HG02571 (cell line): ENCODE results near the gene CYP2A6.
"Not testable (repeated sequence)": the region's sequence is repeated elsewhere in the genome, so short reads cannot be mapped to it uniquely, and the experiment has no call there.

Experiments
- ATAC-seq: cut with Tn5 transposase; IDR thresholded peaks from one replicate; pipeline ENCODE4 v1.9.1; 2021; ENCODE audit warnings: mild to moderate bottlenecking, moderate library complexity; ENCODE audit not compliant: unreplicated experiment

The CYP2A6 gene

DNA sequence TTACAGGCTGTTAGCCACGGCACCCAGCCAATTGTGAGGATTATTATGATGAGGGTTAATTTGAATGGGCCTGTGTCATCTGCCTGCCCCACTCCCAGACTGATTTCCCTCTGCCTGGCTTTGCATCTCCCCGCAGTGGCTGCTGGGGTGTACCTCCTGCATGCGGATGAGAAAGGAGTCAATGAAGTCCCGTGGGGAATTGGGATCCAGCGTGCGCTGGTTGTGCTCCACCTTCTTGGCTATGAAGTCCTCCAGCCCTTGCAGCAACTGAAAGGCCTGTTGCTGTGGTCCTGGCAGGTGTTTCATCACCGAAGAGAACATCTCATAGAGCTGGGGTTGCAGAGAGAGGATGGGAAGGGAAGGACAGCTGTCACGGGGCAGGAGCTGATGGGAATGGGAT is 3.5 kb downstream of the CYP2A6 start:
- ATAC-seq = not testable (repeated sequence)

DNA sequence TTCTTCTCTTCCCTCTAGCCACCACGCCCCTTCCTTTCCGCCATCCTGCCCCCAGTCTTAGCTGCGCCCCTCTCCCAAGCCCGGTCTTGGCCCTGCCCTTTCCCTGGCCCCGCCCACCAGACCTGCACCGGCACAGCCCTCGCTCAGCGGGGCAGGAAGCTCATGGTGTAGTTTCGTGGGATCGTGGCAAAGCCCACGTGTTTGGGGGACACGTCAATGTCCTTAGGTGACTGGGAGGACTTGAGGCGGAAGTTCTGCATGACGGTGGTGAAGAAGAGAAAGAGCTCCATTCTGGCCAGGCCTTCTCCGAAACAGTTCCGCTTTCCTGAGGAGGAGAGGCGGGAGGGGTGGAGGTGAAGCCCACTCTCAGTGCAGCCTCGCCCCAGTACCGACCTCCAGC is 6.6 kb downstream of the CYP2A6 start:
- ATAC-seq = not testable (repeated sequence)

DNA sequence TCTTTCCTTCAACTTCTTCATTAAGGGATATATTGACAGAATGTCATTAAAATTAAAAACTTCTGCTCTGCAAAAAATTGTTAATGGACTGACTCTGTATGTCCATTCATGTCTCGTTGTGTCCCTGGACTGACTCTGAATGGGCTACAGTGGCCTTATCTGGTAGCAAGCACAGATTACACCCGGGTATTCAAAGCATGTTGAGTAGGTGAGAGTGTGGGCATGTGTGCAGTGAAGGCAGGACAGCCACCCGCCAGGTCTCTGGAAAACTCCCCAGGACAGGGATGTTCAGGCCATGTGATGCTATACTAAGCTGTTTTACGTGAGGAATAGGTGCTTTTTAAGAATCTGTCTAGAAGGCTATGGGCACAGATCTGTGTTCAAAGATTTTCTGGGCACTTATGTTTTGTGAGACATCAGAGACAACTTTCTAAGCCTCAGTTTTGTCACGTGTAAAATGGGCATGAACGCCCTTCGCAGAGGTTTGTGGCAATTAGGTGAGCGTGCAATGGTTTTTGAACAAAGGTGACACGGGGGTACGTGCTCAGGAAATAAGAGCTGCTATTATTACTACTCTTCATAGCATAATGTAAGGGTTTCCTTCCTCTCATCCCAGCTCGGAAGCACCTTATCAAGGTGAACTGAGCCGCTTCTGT is 7.1 kb downstream of the CYP2A6 start:
- ATAC-seq = not testable (repeated sequence)

DNA sequence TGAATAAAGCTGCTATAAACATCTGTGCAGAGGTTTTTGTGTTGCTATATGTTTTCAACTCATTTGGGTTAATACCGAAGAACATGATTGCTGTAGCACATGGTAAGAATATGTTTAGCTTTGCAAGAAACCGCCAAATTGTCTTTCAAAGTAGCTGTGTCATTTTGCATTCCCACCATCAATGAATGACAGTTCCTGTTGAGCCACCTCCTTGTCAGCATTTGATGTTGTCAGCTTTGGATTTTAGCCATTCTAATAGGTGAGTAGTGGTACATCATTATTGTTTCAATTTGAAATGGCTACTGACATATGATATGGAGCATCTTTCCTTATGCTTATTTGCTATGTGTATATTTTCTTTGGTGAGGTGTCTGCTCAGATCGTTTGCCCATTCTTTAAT is 8.2 kb downstream of the CYP2A6 start:
- ATAC-seq = not testable (repeated sequence)

DNA sequence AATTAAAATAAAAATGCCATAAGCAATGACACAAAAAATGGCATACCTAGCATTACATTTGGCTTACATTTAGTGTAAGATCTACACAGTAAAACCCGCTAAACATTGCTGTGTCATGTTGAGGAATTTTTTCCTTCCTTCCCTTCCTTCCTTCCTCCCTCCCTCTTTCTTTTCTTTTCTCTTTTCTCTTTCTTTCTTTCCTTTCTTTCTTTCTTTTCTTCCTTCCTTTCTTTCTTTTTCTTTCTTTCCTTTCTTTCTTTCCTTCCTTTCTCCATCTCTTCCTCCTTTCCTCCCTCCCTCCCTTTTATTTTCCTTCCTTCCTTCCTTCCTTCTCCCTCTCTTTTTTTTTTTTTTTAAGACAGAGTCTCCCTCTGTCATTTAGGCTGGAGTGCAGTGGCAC is 11.8 kb downstream of the CYP2A6 start:
- not testable (repeated sequence) for ATAC-seq

DNA sequence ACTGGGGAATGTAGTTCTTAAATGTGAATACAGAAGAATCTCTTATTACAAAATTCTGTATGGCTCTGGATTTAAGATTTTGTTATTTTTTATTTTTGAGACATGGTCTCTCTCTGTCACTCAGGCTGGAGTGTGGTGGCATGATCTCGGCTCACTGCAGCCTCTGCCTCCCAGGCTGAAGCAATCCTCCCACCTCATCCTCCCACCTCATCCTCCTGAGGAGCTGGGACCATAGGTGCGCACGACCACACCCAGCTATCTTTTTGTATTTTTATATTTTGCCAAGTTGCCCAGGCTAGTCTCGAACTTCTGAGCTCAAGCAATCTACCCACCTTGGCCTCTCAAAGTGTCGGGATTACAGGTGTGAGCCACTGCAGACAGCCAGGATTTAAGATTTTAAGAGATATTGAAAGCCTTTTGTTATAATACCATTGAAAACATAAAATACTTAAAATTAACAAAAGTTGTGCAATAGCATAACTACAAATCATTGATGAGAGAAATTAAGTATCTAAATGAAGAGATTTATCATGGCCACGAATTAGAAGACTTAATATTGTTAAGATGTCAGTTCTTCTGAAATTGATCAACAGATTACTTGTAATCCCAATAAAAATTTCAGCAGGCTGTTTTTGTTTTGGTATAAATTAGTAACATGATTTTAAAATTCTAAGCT is 13.4 kb downstream of the CYP2A6 start:
- no peak for ATAC-seq

DNA sequence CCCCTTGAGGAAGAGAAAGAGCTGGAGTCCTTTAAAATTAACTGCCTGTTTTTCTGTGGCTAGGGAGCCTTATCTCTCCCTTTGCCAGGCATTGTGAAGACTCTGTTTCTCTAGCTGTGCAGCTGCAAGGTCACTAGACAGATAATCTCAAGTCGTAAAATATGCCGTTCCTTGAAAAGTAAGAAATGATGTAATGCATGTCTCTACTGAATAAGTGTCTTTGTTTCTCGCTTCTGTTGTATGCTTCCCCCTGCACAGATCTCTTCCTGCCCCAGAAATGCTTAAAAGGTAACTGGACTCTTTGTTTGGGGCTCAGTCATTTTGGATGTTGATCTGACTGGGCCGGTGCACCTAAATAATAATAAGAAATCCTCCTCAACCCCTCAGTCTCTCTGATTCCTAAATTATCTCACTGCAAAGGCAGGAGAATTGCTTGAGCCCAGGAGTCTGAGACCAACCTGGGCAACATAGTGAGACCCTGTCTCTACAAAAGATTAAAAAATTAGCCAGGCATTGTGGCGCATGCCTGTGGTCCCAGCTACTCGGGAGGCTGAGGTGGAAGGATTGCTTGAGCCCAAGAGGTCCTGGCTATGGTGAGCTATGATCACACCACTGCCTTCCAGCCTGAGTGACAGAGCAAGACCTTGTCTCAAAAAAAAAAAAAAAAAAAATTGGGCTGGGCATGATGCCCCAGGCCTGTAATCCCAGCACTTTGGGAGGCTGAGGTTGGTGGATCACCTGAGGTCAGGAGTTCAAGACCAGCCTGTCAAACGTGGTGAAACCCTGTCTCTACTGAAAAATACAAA is 16.3 kb downstream of the CYP2A6 start:
- ATAC-seq = not testable (repeated sequence)

DNA sequence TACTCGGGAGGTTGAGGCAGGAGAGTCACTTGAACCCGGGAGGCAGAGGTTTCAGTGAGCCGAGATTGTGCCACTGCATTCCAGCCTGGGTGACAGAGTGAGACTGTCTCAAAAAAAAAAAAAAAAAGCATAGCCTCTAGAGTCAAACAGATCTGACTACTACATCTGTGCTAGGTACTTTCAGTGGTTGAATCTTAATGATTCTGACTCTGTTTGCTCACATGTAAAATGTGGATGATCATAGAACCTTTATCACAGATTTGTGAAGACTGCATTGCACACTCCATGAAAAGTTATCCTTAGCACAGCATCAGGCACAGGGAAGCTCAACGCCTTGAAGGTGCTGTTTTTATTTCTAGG is 17.8 kb downstream of the CYP2A6 start:
- not testable (repeated sequence) for ATAC-seq

DNA sequence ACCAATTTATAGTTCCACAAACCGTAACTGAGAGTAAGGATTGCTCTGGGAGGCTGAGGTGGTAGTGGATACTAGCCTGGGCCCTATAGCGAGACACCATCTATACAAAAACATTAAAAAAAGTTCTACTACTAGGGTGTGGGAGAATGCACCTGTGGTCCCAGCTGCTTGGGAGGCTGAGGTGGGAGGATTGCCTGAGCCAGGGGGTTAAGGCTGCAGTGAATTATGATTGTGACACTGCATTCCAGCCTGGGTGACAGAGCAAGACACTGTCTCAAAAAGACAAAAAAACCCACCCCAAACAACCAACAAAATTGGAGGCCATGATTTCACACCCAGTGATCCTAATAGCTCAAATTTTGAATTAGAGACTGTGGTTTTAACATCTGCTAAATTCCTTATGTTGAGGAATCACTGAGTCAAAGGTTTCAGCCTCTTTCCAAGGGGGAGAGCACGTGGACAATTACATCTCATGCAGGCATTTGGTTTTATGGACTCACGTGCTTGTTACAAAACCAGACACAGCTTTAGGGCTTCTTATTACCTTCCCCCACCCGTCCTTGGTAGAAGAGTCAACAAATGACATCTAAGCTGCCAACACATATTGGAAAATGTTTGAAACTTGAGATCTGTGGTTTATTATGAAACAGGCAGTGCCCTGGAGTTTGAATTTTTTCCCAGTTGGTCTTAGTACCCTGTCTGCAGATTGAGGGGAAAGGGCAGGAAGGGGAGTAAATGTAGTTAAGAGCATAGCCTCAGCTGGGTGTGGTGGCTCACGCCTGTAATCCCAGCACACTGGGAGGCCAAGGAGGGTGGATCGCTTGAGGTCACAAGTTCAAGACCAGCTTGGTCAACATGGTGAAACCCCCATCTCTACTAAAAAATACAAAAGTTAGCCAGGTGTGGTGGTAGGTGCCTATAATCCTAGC is 18.5 kb downstream of the CYP2A6 start:
- ATAC-seq = no peak

DNA sequence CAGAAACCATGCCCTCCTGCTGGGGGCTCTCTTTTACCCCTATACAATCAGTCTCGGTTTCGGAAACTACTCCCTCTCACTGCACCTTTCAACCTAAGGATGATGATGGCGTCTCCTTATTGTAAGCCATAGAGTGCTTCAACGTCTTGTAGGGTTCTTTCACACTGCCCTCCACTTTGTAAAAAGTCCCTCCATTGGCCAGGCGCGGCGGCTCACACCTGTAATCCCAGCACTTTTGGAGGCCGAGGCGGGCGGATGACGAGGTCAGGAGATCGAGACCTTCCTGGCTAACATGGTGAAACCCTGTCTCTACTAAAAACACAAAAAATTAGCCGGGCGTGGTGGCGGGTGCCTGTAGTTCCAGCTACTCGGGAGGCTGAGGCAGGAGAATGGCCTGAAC is 19.5 kb downstream of the CYP2A6 start:
- ATAC-seq = not testable (repeated sequence)

DNA sequence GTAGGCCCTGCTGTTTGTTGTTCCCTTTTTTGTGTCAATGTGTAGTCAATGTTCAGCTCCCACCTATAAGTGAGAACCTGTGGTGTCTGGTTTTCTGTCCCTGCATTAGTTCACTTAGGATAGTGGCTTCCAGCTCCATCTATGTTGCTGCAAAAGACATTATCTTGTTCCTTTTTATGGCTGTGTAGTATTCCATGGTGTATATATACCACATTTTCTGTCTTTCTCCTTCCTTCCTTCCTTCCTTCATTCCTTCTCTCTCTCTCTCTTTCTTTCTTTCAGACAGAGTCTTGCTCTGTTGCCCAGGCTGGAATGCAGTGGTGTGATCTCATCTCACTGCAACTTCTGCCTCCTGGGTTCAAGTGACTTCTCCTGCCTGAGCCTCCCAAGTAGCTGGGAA is 21.0 kb downstream of the CYP2A6 start:
- no peak for ATAC-seq

DNA sequence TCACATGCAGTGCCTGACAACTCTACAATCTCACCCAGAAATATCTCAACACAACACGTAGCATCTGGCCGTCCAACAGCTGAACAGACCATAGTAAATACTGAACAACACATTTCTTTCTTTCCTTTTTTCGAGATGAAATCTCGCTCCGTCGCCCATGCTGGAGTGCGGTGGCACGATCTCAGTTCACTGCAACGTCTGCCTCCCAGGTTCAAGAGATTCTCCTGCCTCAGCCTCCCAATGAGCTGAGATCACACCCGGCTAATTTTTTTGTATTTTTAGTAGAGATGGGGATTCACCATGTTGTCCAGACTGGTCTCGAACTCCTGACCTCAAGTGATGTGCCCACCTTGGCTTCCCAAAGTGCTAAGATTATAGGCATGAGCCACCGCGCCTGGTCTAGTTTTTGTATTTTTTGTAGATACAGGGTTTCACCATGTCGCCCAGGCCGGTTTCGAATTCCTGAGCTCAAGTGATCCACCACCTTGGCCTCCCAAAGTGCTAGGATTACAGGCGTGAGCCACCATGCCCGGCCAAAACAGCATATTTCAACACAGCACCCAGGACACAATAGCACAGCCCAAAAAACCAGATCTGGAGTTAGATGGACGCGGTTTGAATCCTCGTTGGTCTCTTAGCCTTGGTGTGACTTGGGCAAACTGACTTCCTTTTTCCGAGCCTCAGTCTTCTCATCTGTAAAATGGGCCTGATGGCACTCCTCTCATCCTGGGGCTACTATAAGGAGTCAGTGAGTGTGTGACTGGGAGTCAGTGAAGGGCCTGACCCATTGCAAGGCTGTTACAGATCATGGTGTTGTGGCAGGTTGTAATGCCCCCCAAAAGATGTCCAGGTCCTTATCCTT is 22.6 kb downstream of the CYP2A6 start:
- no peak for ATAC-seq

DNA sequence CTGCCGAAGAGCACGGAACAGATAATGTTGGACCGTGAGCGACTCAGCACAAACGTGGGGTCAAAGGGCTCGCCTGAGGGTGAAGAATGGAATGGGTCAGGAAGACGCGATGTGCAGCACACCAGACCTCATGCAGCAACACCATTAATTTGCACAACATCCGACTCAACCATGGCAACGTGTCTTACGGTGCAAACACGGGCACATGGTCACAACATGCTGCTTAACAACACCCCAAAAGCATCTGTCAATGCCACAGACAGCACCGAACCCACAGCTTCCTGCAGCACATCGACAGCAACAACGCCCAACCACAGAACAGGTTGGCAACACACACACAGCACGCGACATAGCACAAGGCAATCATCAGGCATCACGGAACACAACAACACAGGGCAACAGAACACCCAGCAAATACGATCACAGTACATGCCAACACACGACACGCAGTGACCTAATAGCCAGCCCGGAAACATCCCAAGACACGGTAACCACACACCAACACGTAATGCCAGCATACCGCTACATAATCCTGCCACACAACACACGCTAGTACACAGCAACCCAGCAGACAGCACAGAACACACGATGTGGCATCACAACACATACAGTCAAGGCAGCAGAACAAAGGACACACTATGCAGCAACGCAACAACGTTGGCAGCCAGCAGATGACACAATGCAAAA is 23.4 kb downstream of the CYP2A6 start:
- ATAC-seq = not testable (repeated sequence)

DNA sequence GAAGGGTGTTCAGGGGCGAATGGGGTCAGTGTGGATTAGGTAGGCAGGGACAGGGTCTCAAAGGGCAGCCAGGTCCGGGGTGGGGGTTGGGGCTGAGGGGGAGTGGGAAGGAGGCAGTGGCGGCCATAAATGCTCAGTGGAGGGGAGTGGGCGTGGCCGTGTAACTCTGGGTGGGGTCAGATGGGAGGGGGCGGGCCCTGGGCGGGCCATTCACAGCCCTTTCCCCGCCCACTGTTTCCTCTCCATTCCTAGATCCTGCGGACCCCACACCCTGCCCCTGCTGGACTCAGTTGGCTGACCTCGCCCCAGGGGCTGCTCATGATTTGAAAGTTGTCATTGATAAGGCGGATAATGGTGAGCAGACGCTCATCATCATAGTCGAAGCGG is 23.9 kb downstream of the CYP2A6 start:
- not testable (repeated sequence) for ATAC-seq

DNA sequence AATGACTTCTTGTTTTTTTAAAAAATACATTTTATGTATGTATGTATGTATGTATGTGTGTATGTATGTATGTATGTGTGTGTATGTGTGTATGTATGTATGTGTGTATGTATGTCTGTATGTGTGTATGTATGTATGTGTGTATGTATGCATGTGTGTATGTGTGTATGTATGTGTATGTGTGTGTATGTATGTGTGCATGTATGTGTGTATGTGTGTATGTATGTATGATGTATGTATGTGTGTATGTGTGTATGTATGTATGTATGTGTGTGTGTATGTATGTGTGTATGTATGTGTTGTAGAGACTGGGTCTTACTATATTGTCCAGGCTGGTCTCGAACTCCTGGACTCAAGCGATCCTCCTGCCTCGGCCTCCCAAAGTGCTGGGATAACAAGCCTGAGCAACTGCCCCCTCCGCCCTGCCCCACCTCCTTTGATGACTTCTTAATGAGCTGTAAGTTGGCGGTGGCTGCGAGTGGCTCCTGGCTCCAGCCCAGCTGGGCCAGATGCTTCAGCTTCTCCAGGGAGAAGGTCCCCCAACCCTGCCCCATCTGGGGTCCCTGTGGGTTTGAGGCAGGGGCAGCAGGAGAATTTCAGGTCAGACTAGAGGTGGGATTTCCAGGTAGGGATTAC is 24.7 kb downstream of the CYP2A6 start:
- not testable (repeated sequence) for ATAC-seq

DNA sequence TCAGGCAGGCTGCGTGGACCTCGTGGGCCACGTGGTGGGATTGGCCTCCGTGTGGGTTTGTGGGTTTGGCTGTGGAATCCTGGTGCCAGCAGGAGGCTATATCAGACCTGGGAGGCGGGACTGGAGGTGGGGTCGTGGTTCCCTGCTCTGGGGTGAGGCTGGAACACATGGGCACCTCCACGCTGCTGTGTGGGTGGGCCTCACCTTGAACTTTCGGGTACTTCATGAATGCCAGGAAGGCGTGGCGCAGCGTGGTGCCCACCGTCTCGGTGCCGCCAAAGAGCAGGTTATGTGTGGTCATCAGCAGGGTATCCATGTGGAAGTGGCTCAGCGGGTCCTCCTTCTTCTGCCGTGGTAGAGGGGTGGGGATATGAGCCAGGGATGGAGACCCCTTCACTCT is 25.3 kb downstream of the CYP2A6 start:
- ATAC-seq = not testable (repeated sequence)

DNA sequence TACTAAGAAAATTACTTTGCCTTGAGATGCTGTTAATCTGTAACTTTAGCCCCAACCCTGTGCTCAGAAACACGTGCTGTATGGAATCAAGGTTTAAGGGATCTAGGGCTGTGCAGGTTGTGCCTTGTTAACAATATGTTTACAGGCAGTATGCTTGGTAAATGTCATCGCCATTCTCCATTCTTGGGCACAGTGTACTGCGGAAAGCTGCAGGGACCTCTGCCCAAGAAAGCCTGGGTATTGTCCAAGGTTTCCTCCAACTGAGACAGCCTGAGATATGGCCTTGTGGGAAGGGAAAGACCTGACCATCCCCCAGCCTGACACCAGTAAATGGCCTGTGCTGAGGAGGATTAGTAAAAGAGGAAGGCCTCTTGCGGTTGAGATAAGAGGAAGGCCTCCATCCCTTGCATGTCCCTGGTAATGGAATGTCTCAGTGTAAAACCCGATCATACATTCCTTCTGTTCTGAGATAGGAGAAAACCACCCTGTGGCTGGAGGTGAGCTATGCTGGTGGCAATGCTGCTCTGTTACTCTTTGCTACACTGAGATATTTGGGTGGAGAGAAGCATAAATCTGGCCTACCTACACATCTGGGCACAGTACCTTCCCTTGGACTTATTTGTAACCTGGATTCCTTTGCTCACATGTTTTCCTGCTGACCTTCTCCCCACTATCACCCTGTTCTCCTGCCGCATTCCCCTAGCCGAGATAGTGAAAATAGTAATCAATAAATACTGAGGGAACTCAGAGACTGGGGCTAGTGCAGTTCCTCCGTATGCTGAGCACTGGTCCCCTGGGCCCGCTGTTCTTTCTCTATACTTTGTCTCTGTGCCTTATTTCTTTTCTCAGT is 27.3 kb downstream of the CYP2A6 start:
- ATAC-seq = not testable (repeated sequence)

DNA sequence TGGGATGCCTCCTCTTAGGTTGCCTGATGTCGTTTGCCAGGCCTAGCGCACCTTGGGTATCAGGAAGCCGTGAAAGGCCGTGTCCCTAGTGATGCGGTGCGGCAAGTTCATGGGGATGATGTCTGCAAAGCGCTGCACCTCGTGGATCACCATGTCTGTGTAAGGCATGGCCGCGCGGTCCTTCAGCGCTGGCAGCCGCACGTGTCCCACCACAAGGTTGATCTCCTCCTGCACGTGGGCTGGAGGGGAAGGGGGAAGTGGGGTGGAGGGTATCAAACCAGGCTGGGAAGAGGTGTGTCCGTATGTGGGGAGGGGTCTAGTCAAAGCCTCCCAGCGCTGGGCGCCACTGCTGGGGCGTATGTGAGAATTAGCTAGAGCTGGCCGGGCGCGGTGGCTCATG is 28.1 kb downstream of the CYP2A6 start:
- ATAC-seq = no peak
